Jurkat, Clone E6-1 (cell line): ENCODE measurements around the gene TNIK.
"Not testable (repeated sequence)": the region's sequence is repeated elsewhere in the genome, so short reads cannot be mapped to it uniquely, and the experiment has no call there.

Experiments
- DNase-seq: peaks from one replicate; pipeline ENCODE4 v3.0.0-alpha.2; 2011; ENCODE audit warnings: low read depth, low spot score
- H3K4me3 ChIP-seq: 2 replicates; pipeline ENCODE4 v1.5.1; 2011; ENCODE audit warnings: mild to moderate bottlenecking, low read length, control low read depth, moderate library complexity

The TNIK gene

GRCh38 chr3:171396048-171396447 is 64.2 kb downstream of the TNIK start:
- no peak for DNase-seq

GRCh38 chr3:171393032-171393744 is 67.0 kb downstream of the TNIK start:
- no peak for DNase-seq
- H3K4me3 ChIP-seq, result no peak overlapping the region

More at GRCh38 chr3:171396048-171396447, 64.2 kb downstream of the TNIK start:
- H3K4me3 ChIP-seq, result no peak overlapping the region

GRCh38 chr3:171391432-171391831 is 68.8 kb downstream of the TNIK start:
- DNase-seq, result no peak
- no peak overlapping the region for H3K4me3 ChIP-seq

GRCh38 chr3:171390051-171390941 is 69.9 kb downstream of the TNIK start:
- no peak for DNase-seq

GRCh38 chr3:171389491-171389890 is 70.7 kb downstream of the TNIK start:
- H3K4me3 ChIP-seq, result no peak overlapping the region
- DNase-seq, result no peak

More at GRCh38 chr3:171390051-171390941, 69.9 kb downstream of the TNIK start:
- H3K4me3 ChIP-seq, result no peak overlapping the region

GRCh38 chr3:171388527-171388926 is 71.7 kb downstream of the TNIK start:
- DNase-seq, result no peak
- no peak overlapping the region for H3K4me3 ChIP-seq

GRCh38 chr3:171387062-171387461 is 73.1 kb downstream of the TNIK start:
- no peak for DNase-seq
- H3K4me3 ChIP-seq, result no peak overlapping the region

- no peak for DNase-seq
- no peak overlapping the region for H3K4me3 ChIP-seq
Measured at GRCh38 chr3:171385086-171385485, 75.1 kb downstream of the TNIK start.

GRCh38 chr3:171384101-171384891 is 75.9 kb downstream of the TNIK start:
- H3K4me3 ChIP-seq, result no peak overlapping the region
- no peak for DNase-seq

GRCh38 chr3:171383206-171384018 is 76.8 kb downstream of the TNIK start:
- no peak for DNase-seq

GRCh38 chr3:171382347-171382746 is 77.9 kb downstream of the TNIK start:
- H3K4me3 ChIP-seq, DNase-seq: not testable (repeated sequence)

More at GRCh38 chr3:171383206-171384018, 76.8 kb downstream of the TNIK start:
- H3K4me3 ChIP-seq, result no peak overlapping the region

- no peak overlapping the region for H3K4me3 ChIP-seq
- no peak for DNase-seq
Measured at GRCh38 chr3:171380711-171381425, 79.3 kb downstream of the TNIK start.

- no peak overlapping the region for H3K4me3 ChIP-seq
- DNase-seq, result no peak
Measured at GRCh38 chr3:171379961-171380483, 80.2 kb downstream of the TNIK start.

GRCh38 chr3:171379281-171379680 is 80.9 kb downstream of the TNIK start:
- no peak overlapping the region for H3K4me3 ChIP-seq
- no peak for DNase-seq

GRCh38 chr3:171378586-171378985 is 81.6 kb downstream of the TNIK start:
- H3K4me3 ChIP-seq, result no peak overlapping the region
- no peak for DNase-seq

GRCh38 chr3:171377859-171378258 is 82.3 kb downstream of the TNIK start:
- no peak for DNase-seq
- no peak overlapping the region for H3K4me3 ChIP-seq

GRCh38 chr3:171376596-171376947 is 83.6 kb downstream of the TNIK start:
- no peak for DNase-seq
- no peak overlapping the region for H3K4me3 ChIP-seq
